Caco-2 (cell line): ENCODE results near the gene ELMO2. TPM values are rescaled to one million over a fixed set of nuclear protein-coding genes. Genes with fewer than 3 reads are reported as not detected.

Experiments
- BruUV-seq: library from RNA; stranded (reverse); fragments of 400-500 nt; replicated peaks from 2 replicates; lab custom pipeline; 2021; lab: Mats Ljungman, UMichigan
- CTCF ChIA-PET: fragments of 300-600 bp; sonication (Branson Sonifier 250); formaldehyde crosslinking; loops from one replicate; lab custom pipeline; 2022; ENCODE audit warnings: antibody characterized with exemption; lab: Charles Lee
- POLR2A ChIA-PET: fragments of 300-600 bp; sonication (Branson Sonifier 250); formaldehyde crosslinking; loops from one replicate; lab custom pipeline; 2022; ENCODE audit warnings: antibody characterized with exemption; lab: Charles Lee
- DNase-seq, 2 experiments: peaks; one replicate each; pipeline versions ENCODE4 v3.0.0 to v3.0.0-alpha.2; 2020 to 2022
- H3K27me3 ChIP-seq: replicated peaks from 2 replicates; pipeline ENCODE4 v1.6.0; 2011; ENCODE audit warnings: low read length; ENCODE audit not compliant: control insufficient read depth, insufficient read depth
- H3K36me3 ChIP-seq: 2 replicates; pipeline ENCODE4 v1.5.1; 2011; ENCODE audit warnings: low read length; ENCODE audit not compliant: control insufficient read depth, insufficient read depth
- H3K4me1 ChIP-seq: fragments of 250-450 bp; sonication (Bioruptor Pico); 2 replicates; pipeline ENCODE4 v1.5.1; 2020; ENCODE audit warnings: mild to moderate bottlenecking
- H3K4me3 ChIP-seq: 2 replicates; pipeline ENCODE4 v1.5.1; 2011; ENCODE audit warnings: low read depth, mild to moderate bottlenecking, control low read depth, low read length
- H3K9me3 ChIP-seq: fragments of 250-450 bp; sonication (Bioruptor Pico); 2 replicates; pipeline ENCODE4 v1.5.1; 2020; ENCODE audit warnings: mild to moderate bottlenecking, moderate library complexity
- H3K27ac Mint-ChIP-seq: one replicate; pipeline ENCODE4 v1.8.0; 2022; ENCODE audit warnings: mixed read lengths; ENCODE audit not compliant: unreplicated experiment
- H3K27me3 Mint-ChIP-seq: one replicate; pipeline ENCODE4 v1.8.0; 2022; ENCODE audit warnings: mixed read lengths; ENCODE audit not compliant: insufficient read depth, unreplicated experiment
- H3K36me3 Mint-ChIP-seq: one replicate; pipeline ENCODE4 v1.8.0; 2022; ENCODE audit warnings: mild to moderate bottlenecking, mixed read lengths; ENCODE audit not compliant: insufficient read depth, unreplicated experiment
- H3K4me1 Mint-ChIP-seq: one replicate; pipeline ENCODE4 v1.8.0; 2022; ENCODE audit warnings: low read depth, mixed read lengths; ENCODE audit not compliant: unreplicated experiment
- H3K4me3 Mint-ChIP-seq: one replicate; pipeline ENCODE4 v1.8.0; 2022; ENCODE audit warnings: mild to moderate bottlenecking, moderate library complexity, mixed read lengths; ENCODE audit not compliant: unreplicated experiment
- H3K9me3 Mint-ChIP-seq: one replicate; pipeline ENCODE4 v1.8.0; 2022; ENCODE audit warnings: mixed read lengths; ENCODE audit not compliant: unreplicated experiment
- intact Hi-C: fragments of 100-400 bp; cut with micrococcal nuclease; formaldehyde crosslinking; loops from one replicate; pipeline ENCODE4 v1.10.0; 2022; ENCODE audit not compliant: unreplicated experiment
- total RNA-seq: library from RNA; stranded (reverse); gene quantifications from 2 replicates; pipeline ENCODE4 v1.2.3, GENCODE V29; 2022
- TF ChIP-seq, protein P1 (sequence below), 2 experiments: fragments of 200-600 bp in 1 of 2; IDR thresholded peaks; 1 replicate in 1 of 2; 2 replicates in 1 of 2; pipeline versions ENCODE4 v1.5.1 to v1.8.0; 2011 to 2022; ENCODE audit warnings: antibody characterized with exemption in 1 of 2, control low read depth in 1 of 2, inconsistent platforms in 1 of 2, low read depth in 1 of 2, low read length in 1 of 2, mild to moderate bottlenecking in 1 of 2, moderate library complexity in 1 of 2; ENCODE audit not compliant: insufficient read depth in 1 of 2, severe bottlenecking in 1 of 2, unreplicated experiment in 1 of 2

Gene ELMO2
- total RNA-seq, 1 experiment from 2014 or later = 82.4 TPM

DNA sequence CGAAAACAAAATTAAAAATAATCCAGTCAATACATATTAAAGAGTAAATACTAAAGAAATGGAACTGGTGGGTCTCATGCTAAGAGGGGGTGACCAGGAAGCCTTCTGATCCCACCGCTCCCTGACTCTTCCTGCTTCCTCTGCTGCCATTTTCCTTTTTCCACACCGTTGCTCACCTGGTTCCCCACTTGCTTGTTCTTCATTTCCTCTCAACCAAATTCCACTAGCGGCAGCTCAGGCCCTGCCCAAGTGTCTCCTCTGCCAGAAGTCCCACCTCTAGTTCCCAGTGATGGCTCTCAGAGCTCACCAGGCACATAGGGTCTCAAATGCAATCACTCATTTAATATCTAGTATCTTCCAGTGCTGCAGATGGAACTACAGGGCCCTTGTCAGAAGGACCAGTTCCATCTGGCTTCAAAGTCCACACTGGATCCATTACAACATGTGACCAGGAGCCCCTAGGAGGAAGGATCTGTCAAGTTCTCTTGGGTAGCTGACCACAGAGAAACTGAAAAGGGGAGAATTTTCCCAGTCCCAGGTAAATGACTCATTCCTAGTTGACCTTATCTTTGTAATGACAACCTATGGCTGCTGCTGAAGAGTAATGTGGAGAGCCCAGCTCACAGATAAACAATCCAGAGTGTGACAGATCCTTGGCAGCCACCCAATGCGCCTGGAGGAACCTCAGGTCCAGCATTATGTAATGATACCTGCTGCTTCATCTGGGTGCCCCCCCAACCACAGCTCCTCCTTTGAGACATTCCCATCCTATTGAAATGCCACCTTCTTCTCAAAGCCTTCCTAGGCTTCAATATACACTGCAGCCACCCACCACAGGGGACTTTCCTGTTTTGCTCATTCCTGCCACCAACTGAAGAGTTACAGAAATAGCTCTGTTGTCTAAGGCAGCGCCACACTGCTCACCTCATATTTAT lies 38.2 kb downstream of the ELMO2 start:
- Histone ChIP-seq H3K36me3 (peaks cover 16% of the 10 kb centered on the region), H3K4me3 (no peak overlapping the region), H3K27me3 (no peaks in the 10 kb centered on the region), H3K4me1 (peaks cover 8% of the 10 kb centered on the region), H3K9me3 (no peaks in the 10 kb centered on the region)
- Mint-ChIP-seq H3K4me3 (no peak overlapping the region), H3K27ac (no peak overlapping the region), H3K36me3 (peaks cover 64% of the 10 kb centered on the region), H3K4me1 (peaks cover 9% of the 10 kb centered on the region), H3K27me3 (no peaks in the 10 kb centered on the region), H3K9me3 (no peaks in the 10 kb centered on the region)
- ChIA-PET POLR2A (no interaction called here), CTCF (interaction anchor here (0.8 kb wide), 1 partner anchor 20 kb away, joined by 3 read pairs; no protein-coding TSS in a partner anchor)
- DNase-seq = peak in 1 of 2 experiments; percentile 32
- intact Hi-C loops = no loop called here
- TF ChIP-seq, protein P1, sequence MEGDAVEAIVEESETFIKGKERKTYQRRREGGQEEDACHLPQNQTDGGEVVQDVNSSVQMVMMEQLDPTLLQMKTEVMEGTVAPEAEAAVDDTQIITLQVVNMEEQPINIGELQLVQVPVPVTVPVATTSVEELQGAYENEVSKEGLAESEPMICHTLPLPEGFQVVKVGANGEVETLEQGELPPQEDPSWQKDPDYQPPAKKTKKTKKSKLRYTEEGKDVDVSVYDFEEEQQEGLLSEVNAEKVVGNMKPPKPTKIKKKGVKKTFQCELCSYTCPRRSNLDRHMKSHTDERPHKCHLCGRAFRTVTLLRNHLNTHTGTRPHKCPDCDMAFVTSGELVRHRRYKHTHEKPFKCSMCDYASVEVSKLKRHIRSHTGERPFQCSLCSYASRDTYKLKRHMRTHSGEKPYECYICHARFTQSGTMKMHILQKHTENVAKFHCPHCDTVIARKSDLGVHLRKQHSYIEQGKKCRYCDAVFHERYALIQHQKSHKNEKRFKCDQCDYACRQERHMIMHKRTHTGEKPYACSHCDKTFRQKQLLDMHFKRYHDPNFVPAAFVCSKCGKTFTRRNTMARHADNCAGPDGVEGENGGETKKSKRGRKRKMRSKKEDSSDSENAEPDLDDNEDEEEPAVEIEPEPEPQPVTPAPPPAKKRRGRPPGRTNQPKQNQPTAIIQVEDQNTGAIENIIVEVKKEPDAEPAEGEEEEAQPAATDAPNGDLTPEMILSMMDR (IDR thresholded peaks at IDR 0.05; ENCODE audit: insufficient read depth in 1 of 2, low read depth in 1 of 2, low read length in 1 of 2, severe bottlenecking in 1 of 2, unreplicated experiment in 1 of 2) = no peak
- BruUV-seq = no TSS peak

DNA sequence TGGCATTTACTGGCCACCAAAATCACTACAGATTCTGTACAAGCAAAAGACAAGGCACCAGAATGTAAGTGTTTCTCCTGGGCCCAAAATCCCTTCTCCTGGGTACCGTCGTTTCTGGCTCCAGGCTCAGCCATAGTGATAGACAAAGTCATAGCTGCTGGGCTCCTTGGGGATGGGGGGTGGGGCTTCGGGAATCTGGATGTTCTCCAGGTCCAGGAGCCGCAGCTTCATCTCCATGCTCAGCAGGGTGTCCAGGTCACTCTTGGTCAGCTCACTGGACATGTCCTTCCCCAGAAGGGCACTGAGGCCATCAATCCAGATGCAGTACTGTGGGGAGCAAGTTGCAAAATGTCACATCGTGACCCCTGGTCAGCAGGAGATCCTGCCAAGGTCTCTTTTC lies 39.2 kb downstream of the ELMO2 start:
- no peak overlapping the region for H3K4me3 ChIP-seq
- DNase-seq = peak in 1 of 2 experiments; percentile 26
- intact Hi-C loops = no loop called here
- TF ChIP-seq, protein P1 (IDR thresholded peaks at IDR 0.05; ENCODE audit: insufficient read depth in 1 of 2, low read depth in 1 of 2, low read length in 1 of 2, severe bottlenecking in 1 of 2, unreplicated experiment in 1 of 2) = no peak
- ChIA-PET POLR2A (no interaction called here), CTCF (interaction anchor here (0.6 kb wide), 2 partner anchors 41 to 331 kb away, joined by 3 read pairs; no protein-coding TSS in a partner anchor)
- no peaks in the 10 kb centered on the region for H3K27me3 ChIP-seq
- no peaks in the 10 kb centered on the region for H3K9me3 Mint-ChIP-seq
- peaks cover 12% of the 10 kb centered on the region for H3K36me3 ChIP-seq
- peaks cover 14% of the 10 kb centered on the region for H3K4me1 Mint-ChIP-seq
- no TSS peak for BruUV-seq
- no peak overlapping the region for H3K27ac Mint-ChIP-seq
- no peaks in the 10 kb centered on the region for H3K27me3 Mint-ChIP-seq
- H3K36me3 Mint-ChIP-seq = peaks cover 63% of the 10 kb centered on the region
- H3K4me3 Mint-ChIP-seq = no peak overlapping the region
- H3K9me3 ChIP-seq = no peaks in the 10 kb centered on the region
- H3K4me1 ChIP-seq = peaks cover 11% of the 10 kb centered on the region

DNA sequence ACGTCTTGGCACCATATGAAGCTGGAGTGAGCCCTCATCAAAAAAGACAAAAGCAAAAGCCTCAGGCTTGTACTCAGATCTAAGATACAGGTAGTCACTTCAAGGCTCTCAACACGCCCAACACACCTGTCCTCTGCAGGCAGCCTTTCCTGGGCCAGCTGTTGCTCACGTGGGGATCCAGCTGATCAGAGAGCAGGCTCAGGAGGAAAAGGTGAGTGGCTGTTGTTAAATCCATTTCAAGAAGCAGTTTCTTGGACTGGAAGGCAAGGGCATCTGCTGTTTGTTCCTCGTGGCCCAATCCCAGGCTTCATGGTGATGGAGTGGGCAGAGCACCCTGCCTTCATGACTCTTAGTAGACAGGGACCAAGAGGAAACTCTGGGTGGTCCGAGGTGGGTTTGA lies 39.6 kb downstream of the ELMO2 start:
- no peak overlapping the region for H3K27ac Mint-ChIP-seq
- H3K27me3 ChIP-seq = no peaks in the 10 kb centered on the region
- DNase-seq = peak in 1 of 2 experiments; percentile 29
- CTCF ChIA-PET = no interaction called here
- POLR2A ChIA-PET = no interaction called here
- H3K36me3 ChIP-seq = peaks cover 12% of the 10 kb centered on the region
- no peak overlapping the region for H3K4me3 Mint-ChIP-seq
- H3K9me3 ChIP-seq = no peaks in the 10 kb centered on the region
- TF ChIP-seq, protein P1 (IDR thresholded peaks at IDR 0.05; ENCODE audit: insufficient read depth in 1 of 2, low read depth in 1 of 2, low read length in 1 of 2, severe bottlenecking in 1 of 2, unreplicated experiment in 1 of 2) = no peak
- H3K9me3 Mint-ChIP-seq = no peaks in the 10 kb centered on the region
- H3K36me3 Mint-ChIP-seq = peaks cover 66% of the 10 kb centered on the region
- peaks cover 14% of the 10 kb centered on the region for H3K4me1 Mint-ChIP-seq
- intact Hi-C loops = no loop called here
- no TSS peak for BruUV-seq
- H3K4me1 ChIP-seq = peaks cover 11% of the 10 kb centered on the region
- no peaks in the 10 kb centered on the region for H3K27me3 Mint-ChIP-seq
- H3K4me3 ChIP-seq = no peak overlapping the region
